Mesothelial cell of epicardium (in vitro differentiated cells): ENCODE results near the gene PARP16. TPM values are rescaled to one million over a fixed set of nuclear protein-coding genes. Genes with fewer than 3 reads are reported as not detected.

Source experiments
- DNase-seq, 2 experiments: peaks; one replicate each; pipeline ENCODE4 v3.0.0; 2021; ENCODE audit warnings: low spot score in 2 of 2; ENCODE audit not compliant: unreplicated experiment in 2 of 2
- H3K27ac Mint-ChIP-seq: 2 replicates; pipeline ENCODE4 v1.8.0; 2021; ENCODE audit warnings: mixed read lengths
- H3K27me3 Mint-ChIP-seq: 2 replicates; pipeline ENCODE4 v1.8.0; 2021; ENCODE audit warnings: low read depth, mixed read lengths
- H3K36me3 Mint-ChIP-seq: 2 replicates; pipeline ENCODE4 v1.8.0; 2021; ENCODE audit warnings: mixed read lengths
- H3K4me1 Mint-ChIP-seq: 2 replicates; pipeline ENCODE4 v1.8.0; 2021; ENCODE audit warnings: mixed read lengths
- H3K4me3 Mint-ChIP-seq: 2 replicates; pipeline ENCODE4 v1.8.0; 2021; ENCODE audit warnings: mild to moderate bottlenecking, moderate library complexity, mixed read lengths
- H3K9me3 Mint-ChIP-seq: 2 replicates; pipeline ENCODE4 v1.8.0; 2021; ENCODE audit warnings: mixed read lengths
- CTCF ChIP-seq: fragments of 200-600 bp; sonication (generic); IDR thresholded peaks from one replicate; pipeline ENCODE4 v1.5.0; 2021; ENCODE audit warnings: antibody characterized with exemption; ENCODE audit not compliant: unreplicated experiment
- total RNA-seq: library from RNA; stranded (reverse); gene quantifications from 3 replicates; pipeline ENCODE4 v1.2.1, GENCODE V29; 2021

The PARP16 gene
- total RNA-seq, 1 donor from 2014 or later, result 17.7 TPM

- no peaks in the 10 kb centered on the region for H3K9me3 Mint-ChIP-seq
- H3K4me3 Mint-ChIP-seq, result no peak overlapping the region
- TF ChIP-seq CTCF, result no peak
- H3K4me1 Mint-ChIP-seq, result peaks cover 17% of the 10 kb centered on the region
- no peak overlapping the region for H3K27ac Mint-ChIP-seq
- no peaks in the 10 kb centered on the region for H3K27me3 Mint-ChIP-seq
- no peak for DNase-seq
- peaks cover 25% of the 10 kb centered on the region for H3K36me3 Mint-ChIP-seq
These were observed 42.8 kb upstream of the PARP16 start for GRCh38 chr15:65329288-65329983.

GRCh38 chr15:65328506-65329287 lies 42.0 kb upstream of the PARP16 start:
- Mint-ChIP-seq H3K27ac (no peak overlapping the region), H3K4me3 (no peak overlapping the region), H3K36me3 (peaks cover 25% of the 10 kb centered on the region), H3K4me1 (peaks cover 10% of the 10 kb centered on the region), H3K9me3 (no peaks in the 10 kb centered on the region), H3K27me3 (no peaks in the 10 kb centered on the region)
- no peak for DNase-seq
- TF ChIP-seq CTCF, result no peak

GRCh38 chr15:65327651-65328393 lies 41.1 kb upstream of the PARP16 start:
- no peaks in the 10 kb centered on the region for H3K9me3 Mint-ChIP-seq
- no peaks in the 10 kb centered on the region for H3K27me3 Mint-ChIP-seq
- DNase-seq, result no peak
- no peak for TF ChIP-seq CTCF
- peaks cover 25% of the 10 kb centered on the region for H3K36me3 Mint-ChIP-seq
- H3K4me1 Mint-ChIP-seq, result peaks cover 14% of the 10 kb centered on the region
- H3K4me3 Mint-ChIP-seq, result no peak overlapping the region
- H3K27ac Mint-ChIP-seq, result no peak overlapping the region

GRCh38 chr15:65326818-65327217 lies 40.1 kb upstream of the PARP16 start:
- Mint-ChIP-seq H3K9me3 (no peaks in the 10 kb centered on the region), H3K36me3 (peaks cover 23% of the 10 kb centered on the region), H3K27ac (no peak overlapping the region), H3K4me3 (no peak overlapping the region), H3K4me1 (peaks cover 19% of the 10 kb centered on the region), H3K27me3 (no peaks in the 10 kb centered on the region)
- DNase-seq, result no peak
- TF ChIP-seq CTCF, result no peak

- TF ChIP-seq CTCF, result no peak
- Mint-ChIP-seq H3K9me3 (no peaks in the 10 kb centered on the region), H3K4me1 (peaks cover 19% of the 10 kb centered on the region), H3K27ac (peak overlapping the region; percentile 53), H3K27me3 (no peaks in the 10 kb centered on the region), H3K4me3 (no peak overlapping the region), H3K36me3 (peaks cover 20% of the 10 kb centered on the region)
- DNase-seq, result no peak
These were observed 39.4 kb upstream of the PARP16 start for GRCh38 chr15:65326117-65326526.
